Adipocyte (in vitro differentiated cells): ENCODE results near the gene BCKDK.
A peak's percentile ranks its signal among the peaks of the same experiment; 100 is the strongest.

ENCODE experiments used
- DNase-seq: peaks from one replicate; pipeline ENCODE4 v3.0.0-alpha.2; 2015; ENCODE audit warnings: low read depth
- H3K27me3 ChIP-seq: replicated peaks from 2 replicates; pipeline ENCODE4 v1.7.0; 2013; ENCODE audit warnings: mild to moderate bottlenecking, low read length, moderate library complexity; ENCODE audit not compliant: control insufficient read depth, insufficient read depth
- H3K36me3 ChIP-seq: 2 replicates; pipeline ENCODE4 v1.7.0; 2013; ENCODE audit warnings: low read length, mild to moderate bottlenecking, moderate library complexity; ENCODE audit not compliant: control insufficient read depth, insufficient read depth, severe bottlenecking
- H3K4me1 ChIP-seq: 2 replicates; pipeline ENCODE4 v1.7.0; 2013; ENCODE audit warnings: mild to moderate bottlenecking, low read length, moderate library complexity; ENCODE audit not compliant: control insufficient read depth, insufficient read depth
- H3K4me3 ChIP-seq: 2 replicates; pipeline ENCODE4 v1.7.0; 2013; ENCODE audit warnings: mild to moderate bottlenecking, low read length, moderate library complexity
- H3K9ac ChIP-seq: 2 replicates; pipeline ENCODE4 v1.7.0; 2013; ENCODE audit warnings: mild to moderate bottlenecking, low read length, moderate library complexity
- H3K9me3 ChIP-seq: 2 replicates; pipeline ENCODE4 v1.7.0; 2013; ENCODE audit warnings: mild to moderate bottlenecking, low read length, moderate library complexity; ENCODE audit not compliant: control insufficient read depth

The BCKDK gene

GRCh38 chr16:31114468-31114867, 6.3 kb downstream of the BCKDK start:
- no peaks in the 10 kb centered on the region for H3K27me3 ChIP-seq
- DNase-seq, result no peak
- H3K4me1 ChIP-seq, result peaks cover 12% of the 10 kb centered on the region
- peaks cover 43% of the 10 kb centered on the region for H3K36me3 ChIP-seq
- no peak overlapping the region for H3K4me3 ChIP-seq
- no peaks in the 10 kb centered on the region for H3K9me3 ChIP-seq
- H3K9ac ChIP-seq, result no peak overlapping the region

GRCh38 chr16:31117384-31118222, 9.4 kb downstream of the BCKDK start, which contains the start of gene KAT8:
TSS of gene KAT8 (plus strand) at chr16:31117664. CDS start at chr16:31117682, 18 bp downstream.
- Histone ChIP-seq H3K27me3 (no peaks in the 10 kb centered on the region), H3K4me3 (peak within 1 kb of the TSS; percentile 91), H3K9me3 (no peaks in the 10 kb centered on the region), H3K36me3 (peaks cover 40% of the 10 kb centered on the region), H3K9ac (peak within 1 kb of the TSS; percentile 96), H3K4me1 (peaks cover 12% of the 10 kb centered on the region)
- peak; percentile 99 for DNase-seq

- Histone ChIP-seq H3K4me1 (peaks cover 12% of the 10 kb centered on the region), H3K9me3 (no peaks in the 10 kb centered on the region), H3K27me3 (no peaks in the 10 kb centered on the region), H3K4me3 (peak overlapping the region; percentile 91), H3K36me3 (peaks cover 35% of the 10 kb centered on the region), H3K9ac (peak overlapping the region; percentile 96)
- peak; percentile 83 for DNase-seq
These were observed 10.3 kb downstream of the BCKDK start for GRCh38 chr16:31118223-31119155.

GRCh38 chr16:31120129-31120528, 11.9 kb downstream of the BCKDK start:
- no peaks in the 10 kb centered on the region for H3K9me3 ChIP-seq
- peaks cover 12% of the 10 kb centered on the region for H3K4me1 ChIP-seq
- H3K36me3 ChIP-seq, result peaks cover 42% of the 10 kb centered on the region
- DNase-seq, result no peak
- no peak overlapping the region for H3K4me3 ChIP-seq
- no peaks in the 10 kb centered on the region for H3K27me3 ChIP-seq
- no peak overlapping the region for H3K9ac ChIP-seq

- peaks cover 47% of the 10 kb centered on the region for H3K36me3 ChIP-seq
- H3K9me3 ChIP-seq, result no peaks in the 10 kb centered on the region
- no peak overlapping the region for H3K4me3 ChIP-seq
- DNase-seq, result no peak
- peaks cover 4% of the 10 kb centered on the region for H3K4me1 ChIP-seq
- no peak overlapping the region for H3K9ac ChIP-seq
- no peaks in the 10 kb centered on the region for H3K27me3 ChIP-seq
These were observed 17.7 kb downstream of the BCKDK start for GRCh38 chr16:31125844-31126243.

- DNase-seq, result no peak
- no peaks in the 10 kb centered on the region for H3K27me3 ChIP-seq
- H3K4me1 ChIP-seq, result peaks cover 4% of the 10 kb centered on the region
- peaks cover 46% of the 10 kb centered on the region for H3K36me3 ChIP-seq
- no peaks in the 10 kb centered on the region for H3K9me3 ChIP-seq
- H3K9ac ChIP-seq, result no peak overlapping the region
- no peak overlapping the region for H3K4me3 ChIP-seq
These were observed 19.0 kb downstream of the BCKDK start for GRCh38 chr16:31127182-31127581.

GRCh38 chr16:31128711-31129567, 20.8 kb downstream of the BCKDK start:
- H3K9ac ChIP-seq, result no peak overlapping the region
- peaks cover 4% of the 10 kb centered on the region for H3K4me1 ChIP-seq
- H3K36me3 ChIP-seq, result peaks cover 40% of the 10 kb centered on the region
- no peaks in the 10 kb centered on the region for H3K27me3 ChIP-seq
- no peaks in the 10 kb centered on the region for H3K9me3 ChIP-seq
- no peak for DNase-seq
- no peak overlapping the region for H3K4me3 ChIP-seq

GRCh38 chr16:31129568-31130335, 21.6 kb downstream of the BCKDK start:
- Histone ChIP-seq H3K4me3 (no peak overlapping the region), H3K9me3 (no peaks in the 10 kb centered on the region), H3K9ac (no peak overlapping the region), H3K4me1 (peaks cover 6% of the 10 kb centered on the region), H3K36me3 (peaks cover 35% of the 10 kb centered on the region), H3K27me3 (peaks cover under 1% of the 10 kb centered on the region)
- DNase-seq, result no peak

GRCh38 chr16:31130336-31130891, 22.2 kb downstream of the BCKDK start:
- peaks cover 10% of the 10 kb centered on the region for H3K4me1 ChIP-seq
- no peak overlapping the region for H3K9ac ChIP-seq
- H3K4me3 ChIP-seq, result no peak overlapping the region
- no peaks in the 10 kb centered on the region for H3K9me3 ChIP-seq
- H3K36me3 ChIP-seq, result peaks cover 35% of the 10 kb centered on the region
- DNase-seq, result no peak
- peaks cover 5% of the 10 kb centered on the region for H3K27me3 ChIP-seq

GRCh38 chr16:31130899-31131298, 22.7 kb downstream of the BCKDK start:
- H3K27me3 ChIP-seq, result peaks cover 5% of the 10 kb centered on the region
- no peaks in the 10 kb centered on the region for H3K9me3 ChIP-seq
- no peak overlapping the region for H3K9ac ChIP-seq
- H3K4me1 ChIP-seq, result peaks cover 10% of the 10 kb centered on the region
- H3K36me3 ChIP-seq, result peaks cover 35% of the 10 kb centered on the region
- DNase-seq, result no peak
- H3K4me3 ChIP-seq, result no peak overlapping the region
